GM19372 (cell line): ENCODE measurements around the gene NAA20.

ENCODE experiments used
- ATAC-seq: cut with Tn5 transposase; IDR thresholded peaks from one replicate; pipeline ENCODE4 v1.9.1; 2021; ENCODE audit warnings: mild to moderate bottlenecking, low read depth, moderate library complexity; ENCODE audit not compliant: unreplicated experiment

Gene NAA20

GRCh38 chr20:20070871-20071726, 53.9 kb downstream of the NAA20 start:
- no peak for ATAC-seq

GRCh38 chr20:20073801-20074371, 56.7 kb downstream of the NAA20 start:
- ATAC-seq = no peak

- no peak for ATAC-seq
Measured at GRCh38 chr20:20075032-20075431, 57.9 kb downstream of the NAA20 start.

DNA sequence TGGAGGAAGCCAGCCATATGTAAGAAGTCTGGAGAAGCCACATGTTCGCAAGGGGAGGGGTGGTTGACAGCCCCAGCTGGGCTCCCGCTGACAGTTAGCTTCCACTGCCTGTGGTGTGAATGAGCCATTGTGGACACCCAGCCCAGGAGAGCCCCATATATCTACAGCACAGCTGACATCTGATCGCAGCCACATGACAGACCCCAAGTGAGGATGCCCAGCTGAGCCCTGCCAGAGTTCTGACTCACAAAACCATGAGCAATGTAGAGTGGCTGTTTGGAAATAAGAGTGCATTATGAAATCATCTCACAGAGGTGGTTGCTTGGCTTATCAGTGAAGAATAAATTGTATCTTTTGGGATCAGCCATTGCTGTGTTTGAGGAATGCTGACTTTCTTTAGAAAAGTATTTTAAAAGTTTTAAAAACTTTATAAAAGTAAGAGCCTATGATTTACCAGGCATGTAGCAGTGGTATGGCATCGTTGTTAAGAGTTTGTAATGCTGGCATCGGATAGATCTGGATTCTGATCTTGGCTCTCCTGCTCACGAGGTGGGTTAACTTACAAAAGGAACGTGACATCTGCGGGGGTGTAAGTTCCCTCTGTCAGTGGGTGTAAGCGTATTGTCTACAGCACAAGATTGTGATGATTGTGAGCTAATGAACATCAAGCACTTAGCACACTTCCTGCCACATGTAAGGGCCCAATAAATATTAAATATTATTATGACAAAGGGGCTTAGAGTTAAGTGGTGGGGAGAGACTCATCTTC, 59.3 kb downstream of the NAA20 start:
- no peak for ATAC-seq

GRCh38 chr20:20078041-20078440, 60.9 kb downstream of the NAA20 start:
- ATAC-seq = no peak

DNA sequence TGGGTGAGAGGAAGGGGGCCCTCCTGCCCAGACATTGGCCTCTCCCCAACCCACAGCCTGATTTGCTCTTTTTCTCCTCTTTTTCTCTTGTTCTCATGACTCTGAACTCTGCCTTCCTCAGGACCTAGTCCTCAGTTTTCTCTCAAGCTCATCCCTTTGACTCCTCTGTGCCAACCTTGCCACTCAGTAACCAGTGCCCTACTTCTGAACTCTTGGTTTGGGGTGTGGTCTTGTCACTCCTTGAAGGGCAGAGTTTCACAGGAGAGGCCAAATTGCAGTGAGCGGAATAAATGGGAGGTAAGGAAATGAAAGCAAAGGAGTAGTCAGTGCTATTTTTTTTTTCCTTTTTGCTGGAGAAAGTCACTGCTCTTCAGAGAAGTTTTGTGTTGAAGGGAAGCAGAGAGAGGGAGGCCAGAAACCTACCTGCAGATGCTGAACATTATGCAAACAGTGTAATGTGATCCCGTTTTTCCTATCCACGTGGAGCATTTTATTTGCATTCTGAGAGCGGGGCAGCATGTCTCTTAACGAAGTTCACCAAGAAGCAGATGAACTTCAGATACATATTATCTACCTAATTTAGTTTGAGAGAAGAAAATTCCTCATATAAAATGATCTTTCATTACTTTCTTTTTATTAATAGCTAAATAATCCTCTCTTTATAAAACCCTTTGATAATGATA, 62.1 kb downstream of the NAA20 start:
- no peak for ATAC-seq
